Smooth muscle cell (in vitro differentiated cells): ENCODE data around the gene TUBGCP3. TPM values are rescaled to one million over a fixed set of nuclear protein-coding genes. Genes with fewer than 3 reads are reported as not detected.

Experiments
- DNase-seq: peaks from one replicate; lab custom pipeline; 2025; ENCODE audit not compliant: unreplicated experiment; lab: John Stamatoyannopoulos, UW
- H2AFZ ChIP-seq: fragments of 200-600 bp; sonication (generic); 2 replicates; pipeline ENCODE4 v1.6.0; 2016; ENCODE audit warnings: antibody characterized with exemption, low read depth, mild to moderate bottlenecking
- H3F3A ChIP-seq: fragments of 200-600 bp; sonication (generic); 2 replicates; pipeline ENCODE4 v1.6.0; 2017; ENCODE audit warnings: antibody characterized with exemption, low read depth
- H3K27ac ChIP-seq: fragments of 200-600 bp; sonication (generic); 2 replicates; pipeline ENCODE4 v1.5.1; 2016; ENCODE audit warnings: low read depth, mild to moderate bottlenecking
- H3K27me3 ChIP-seq: fragments of 200-600 bp; sonication (generic); 2 replicates; pipeline ENCODE4 v1.6.1; 2016; ENCODE audit warnings: low read depth, mild to moderate bottlenecking
- H3K36me3 ChIP-seq: fragments of 200-600 bp; sonication (generic); 2 replicates; pipeline ENCODE4 v1.5.1; 2016; ENCODE audit warnings: low read depth
- H3K4me1 ChIP-seq: fragments of 200-600 bp; sonication (generic); 2 replicates; pipeline ENCODE4 v1.5.1; 2016; ENCODE audit warnings: low read depth
- H3K4me2 ChIP-seq: fragments of 200-600 bp; sonication (generic); 2 replicates; pipeline ENCODE4 v1.6.0; 2016; ENCODE audit warnings: mild to moderate bottlenecking
- H3K4me3 ChIP-seq: fragments of 200-600 bp; sonication (generic); 2 replicates; pipeline ENCODE4 v1.5.1; 2016; ENCODE audit warnings: mild to moderate bottlenecking
- H3K79me2 ChIP-seq: fragments of 200-600 bp; sonication (generic); 2 replicates; pipeline ENCODE4 v1.6.0; 2016; ENCODE audit warnings: low read depth, mild to moderate bottlenecking
- H3K9ac ChIP-seq: fragments of 200-600 bp; sonication (generic); 2 replicates; pipeline ENCODE4 v1.6.0; 2016; ENCODE audit warnings: low read depth
- H3K9me3 ChIP-seq: fragments of 200-600 bp; sonication (generic); replicated peaks from 2 replicates; pipeline ENCODE4 v1.5.1; 2016; ENCODE audit warnings: low read depth
- H4K20me1 ChIP-seq: fragments of 200-600 bp; sonication (generic); 2 replicates; pipeline ENCODE4 v1.6.0; 2016; ENCODE audit warnings: low read depth
- WGBS: methylation state at CpG from one replicate; pipeline ENCODE4 v1.1.7; 2016; ENCODE audit warnings: low lambda C conversion rate; 5-methylcytosine and 5-hydroxymethylcytosine counted together
- polyA plus RNA-seq: library from polyadenylated mRNA; unstranded; fragments of >200 nt; fragmentation: Nextera tagmentation; extraction: Ambion mirVana; gene quantifications from 2 replicates; pipeline ENCODE4 v1.2.1, GENCODE V29; 2016
- total RNA-seq: library from RNA; depleted of rRNA; stranded (reverse); fragments of >200 nt; gene quantifications from 2 replicates; pipeline ENCODE4 v1.2.3, GENCODE V29; 2014
- TF ChIP-seq, protein P1 (sequence below): fragments of 200-600 bp; sonication (generic); IDR thresholded peaks from 2 replicates; pipeline ENCODE4 v1.5.1; 2017; ENCODE audit warnings: borderline replicate concordance, mild to moderate bottlenecking, antibody characterized with exemption; ENCODE audit not compliant: insufficient read depth, poor library complexity, severe bottlenecking

Gene TUBGCP3
- total and polyA plus RNA-seq, 2 experiments from 2014 or later = 9.4 to 12.4 TPM

DNA sequence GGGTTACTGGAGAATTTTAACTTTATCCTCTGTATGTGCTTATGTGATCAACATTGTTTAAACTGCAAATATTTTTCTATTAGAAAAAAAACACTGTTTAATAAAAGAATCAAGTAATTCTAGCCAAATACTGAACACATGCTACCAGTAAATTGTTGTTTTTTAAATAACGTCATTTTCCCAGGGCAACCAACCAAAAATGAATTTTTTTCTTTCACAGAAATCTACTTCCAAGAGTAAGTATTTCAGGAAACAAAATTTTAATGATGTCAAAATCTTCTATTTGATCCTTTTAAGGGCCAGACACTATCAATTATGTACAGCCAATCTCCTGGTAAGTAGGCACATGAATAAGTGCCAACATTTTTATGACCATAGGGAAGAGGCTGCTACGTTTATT lies 57.1 kb downstream of the TUBGCP3 start:
- Histone ChIP-seq H3F3A (no peaks in the 10 kb centered on the region), H3K27me3 (no peaks in the 10 kb centered on the region), H3K79me2 (no peaks in the 10 kb centered on the region), H3K9ac (no peak overlapping the region), H3K4me1 (no peaks in the 10 kb centered on the region), H2AFZ (no peak overlapping the region), H3K36me3 (no peaks in the 10 kb centered on the region), H3K4me3 (no peak overlapping the region), H3K9me3 (no peaks in the 10 kb centered on the region), H3K4me2 (no peak overlapping the region), H3K27ac (no peak overlapping the region), H4K20me1 (no peaks in the 10 kb centered on the region)
- no peak for DNase-seq
- 74% methylated on average over 2 of the region's 2 CpGs for WGBS
- TF ChIP-seq, protein P1, sequence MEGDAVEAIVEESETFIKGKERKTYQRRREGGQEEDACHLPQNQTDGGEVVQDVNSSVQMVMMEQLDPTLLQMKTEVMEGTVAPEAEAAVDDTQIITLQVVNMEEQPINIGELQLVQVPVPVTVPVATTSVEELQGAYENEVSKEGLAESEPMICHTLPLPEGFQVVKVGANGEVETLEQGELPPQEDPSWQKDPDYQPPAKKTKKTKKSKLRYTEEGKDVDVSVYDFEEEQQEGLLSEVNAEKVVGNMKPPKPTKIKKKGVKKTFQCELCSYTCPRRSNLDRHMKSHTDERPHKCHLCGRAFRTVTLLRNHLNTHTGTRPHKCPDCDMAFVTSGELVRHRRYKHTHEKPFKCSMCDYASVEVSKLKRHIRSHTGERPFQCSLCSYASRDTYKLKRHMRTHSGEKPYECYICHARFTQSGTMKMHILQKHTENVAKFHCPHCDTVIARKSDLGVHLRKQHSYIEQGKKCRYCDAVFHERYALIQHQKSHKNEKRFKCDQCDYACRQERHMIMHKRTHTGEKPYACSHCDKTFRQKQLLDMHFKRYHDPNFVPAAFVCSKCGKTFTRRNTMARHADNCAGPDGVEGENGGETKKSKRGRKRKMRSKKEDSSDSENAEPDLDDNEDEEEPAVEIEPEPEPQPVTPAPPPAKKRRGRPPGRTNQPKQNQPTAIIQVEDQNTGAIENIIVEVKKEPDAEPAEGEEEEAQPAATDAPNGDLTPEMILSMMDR = no peak

DNA sequence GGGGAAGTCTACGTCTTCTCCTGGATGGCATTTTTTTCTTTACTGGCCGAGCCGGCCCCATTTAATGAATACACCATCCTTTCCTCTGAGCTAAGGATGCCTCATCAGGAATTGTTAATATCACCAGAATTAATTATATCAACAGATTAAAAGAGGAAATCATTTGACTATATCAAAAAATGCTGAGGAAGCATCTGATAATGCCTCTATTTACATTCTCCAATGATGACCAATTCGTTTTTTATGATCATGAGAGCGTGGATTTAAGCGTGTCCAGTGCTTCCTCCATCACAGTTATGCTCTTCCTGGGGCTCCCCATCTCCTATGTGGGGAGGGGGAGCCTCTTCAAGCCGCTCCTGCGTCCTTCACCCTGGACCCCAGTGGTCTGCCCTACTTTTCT lies 58.7 kb downstream of the TUBGCP3 start:
- no peak overlapping the region for H3K4me2 ChIP-seq
- TF ChIP-seq, protein P1 = no peak
- H3K27ac ChIP-seq = no peak overlapping the region
- H3K9ac ChIP-seq = no peak overlapping the region
- H3F3A ChIP-seq = no peaks in the 10 kb centered on the region
- no peaks in the 10 kb centered on the region for H3K27me3 ChIP-seq
- no peak overlapping the region for H2AFZ ChIP-seq
- H3K79me2 ChIP-seq = no peaks in the 10 kb centered on the region
- H3K4me3 ChIP-seq = no peak overlapping the region
- no peaks in the 10 kb centered on the region for H4K20me1 ChIP-seq
- H3K4me1 ChIP-seq = no peaks in the 10 kb centered on the region
- no peak for DNase-seq
- no peaks in the 10 kb centered on the region for H3K36me3 ChIP-seq
- no peaks in the 10 kb centered on the region for H3K9me3 ChIP-seq
- 90% methylated on average over 8 of the region's 8 CpGs for WGBS

GRCh38 chr13:112526146-112526853 lies 61.7 kb downstream of the TUBGCP3 start:
- no peaks in the 10 kb centered on the region for H3K4me1 ChIP-seq
- no peaks in the 10 kb centered on the region for H3K36me3 ChIP-seq
- H3K9me3 ChIP-seq = no peaks in the 10 kb centered on the region
- DNase-seq = no peak
- H4K20me1 ChIP-seq = peaks cover 7% of the 10 kb centered on the region
- H3K27me3 ChIP-seq = no peaks in the 10 kb centered on the region
- H3K9ac ChIP-seq = no peak overlapping the region
- no peaks in the 10 kb centered on the region for H3F3A ChIP-seq
- H3K4me3 ChIP-seq = no peak overlapping the region
- 98% methylated on average over 9 of the region's 9 CpGs for WGBS
- H3K4me2 ChIP-seq = no peak overlapping the region
- H3K27ac ChIP-seq = no peak overlapping the region
- H2AFZ ChIP-seq = no peak overlapping the region
- no peaks in the 10 kb centered on the region for H3K79me2 ChIP-seq
- TF ChIP-seq, protein P1 = no peak
